ENCODE measurements around the gene MAPK1.
A peak's percentile ranks its signal among the peaks of the same experiment; 100 is the strongest.
"Not testable (repeated sequence)": the region's sequence is repeated elsewhere in the genome, so short reads cannot be mapped to it uniquely, and the experiment has no call there.

MAPK1 gene

DNA sequence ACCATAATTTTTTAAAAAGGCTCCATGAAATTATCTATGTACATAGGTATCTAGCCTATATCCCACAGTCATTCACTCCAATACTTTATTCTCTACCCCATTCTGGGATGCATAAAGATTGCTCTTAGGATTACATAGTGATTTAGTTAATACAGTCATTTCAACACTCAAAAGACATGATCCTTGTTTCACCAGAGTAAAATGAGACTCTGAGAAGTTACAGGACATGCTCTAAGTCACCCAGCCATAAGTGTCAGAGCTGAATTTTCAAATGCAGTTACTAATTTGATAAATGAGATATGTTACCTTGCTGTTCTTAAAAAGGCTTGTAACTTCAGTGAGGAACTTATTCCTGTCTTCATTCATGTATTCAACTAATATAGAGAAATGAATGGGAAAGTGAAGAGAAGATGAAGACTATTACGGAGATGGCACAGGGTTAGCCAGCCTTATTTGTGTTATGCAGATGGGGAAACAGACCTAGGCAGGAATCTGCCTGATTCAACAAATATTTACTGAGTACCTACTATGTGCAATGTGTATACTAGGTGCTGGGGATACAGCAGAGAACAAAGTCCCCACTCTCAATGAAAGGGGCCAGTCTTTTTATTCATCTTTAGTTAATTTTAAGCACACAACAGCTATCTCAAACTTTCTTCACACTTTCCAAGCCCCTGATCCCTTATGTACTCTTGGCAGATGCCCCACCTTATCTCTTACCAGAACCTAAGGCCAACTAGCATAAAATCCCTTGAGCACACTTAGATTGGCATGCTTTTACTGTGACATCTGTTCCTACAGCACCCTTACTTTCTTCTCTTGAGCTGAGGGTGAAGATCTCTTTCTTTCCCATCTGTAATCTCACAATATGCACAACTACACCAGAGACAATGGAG, 21.6 kb downstream of the MAPK1 start:
- DNase-seq (ENCODE audit: low spot score), result no peak

DNA sequence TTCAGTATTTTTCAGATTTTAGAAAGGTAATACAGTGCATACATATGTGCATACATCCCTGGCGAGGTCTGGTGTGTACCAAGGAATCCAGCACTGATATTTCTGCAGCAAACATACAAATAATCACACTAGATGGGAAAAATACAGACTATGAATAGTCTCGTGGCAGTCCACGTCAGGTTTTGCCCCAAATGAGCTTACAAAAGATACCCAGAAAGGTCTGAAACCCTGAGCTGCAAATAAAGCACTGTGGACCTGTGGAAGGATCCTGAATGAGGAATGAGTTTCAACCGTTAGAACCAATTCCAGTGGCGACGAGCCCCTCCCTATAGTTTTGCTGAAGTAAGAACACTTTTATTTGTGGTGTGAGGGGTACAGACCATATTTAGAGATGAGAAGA, 24.5 kb downstream of the MAPK1 start:
- DNase-seq (ENCODE audit: low spot score), result no peak

DNA sequence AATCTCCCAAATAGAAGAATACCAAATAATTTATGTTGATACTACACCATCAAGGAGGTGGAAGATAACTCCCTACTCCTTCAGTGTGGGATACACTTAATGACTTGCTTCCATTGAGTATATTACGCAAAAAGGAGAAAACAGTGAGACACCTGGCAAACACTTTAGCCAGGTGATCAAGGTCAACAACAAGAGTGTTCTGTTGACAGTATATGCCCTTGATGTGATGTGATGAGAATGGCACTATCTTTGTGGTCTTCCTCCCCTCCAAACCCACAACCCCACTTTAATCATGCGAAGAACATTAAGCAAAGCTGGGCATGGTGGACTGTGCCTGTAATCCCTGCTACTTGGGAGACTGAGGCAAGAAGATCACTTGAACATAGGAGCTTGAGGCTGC, 26.0 kb downstream of the MAPK1 start:
- no peak for DNase-seq (ENCODE audit: low spot score)

DNA sequence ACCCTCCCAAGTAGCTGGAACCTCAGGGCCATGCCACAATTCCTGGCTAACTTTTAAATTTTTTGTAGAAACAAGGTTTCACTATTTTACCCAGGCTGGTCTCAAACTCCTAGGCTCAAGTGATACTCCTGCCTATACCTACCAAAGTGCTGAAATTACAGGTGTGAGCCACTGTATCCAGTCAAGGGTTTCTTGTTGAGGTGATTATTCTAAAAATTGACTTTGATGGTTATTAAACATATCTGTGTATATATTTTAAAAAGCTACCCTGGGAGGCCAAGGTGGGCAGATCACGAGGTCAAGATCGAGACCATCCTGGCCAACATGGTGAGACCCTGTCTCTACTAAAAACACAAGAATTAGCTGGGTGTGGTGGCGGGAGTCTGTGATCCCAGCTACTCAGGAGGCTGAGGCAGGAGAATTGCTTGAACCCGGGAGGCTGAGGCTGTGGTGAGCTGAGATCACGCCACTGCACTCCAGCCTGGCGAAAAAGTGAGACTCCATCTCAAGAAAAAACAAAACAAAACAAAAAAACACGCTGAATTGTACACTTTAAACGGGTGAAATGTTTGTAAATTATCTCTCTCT, 27.1 kb downstream of the MAPK1 start:
- no peak for DNase-seq (ENCODE audit: low spot score)

DNA sequence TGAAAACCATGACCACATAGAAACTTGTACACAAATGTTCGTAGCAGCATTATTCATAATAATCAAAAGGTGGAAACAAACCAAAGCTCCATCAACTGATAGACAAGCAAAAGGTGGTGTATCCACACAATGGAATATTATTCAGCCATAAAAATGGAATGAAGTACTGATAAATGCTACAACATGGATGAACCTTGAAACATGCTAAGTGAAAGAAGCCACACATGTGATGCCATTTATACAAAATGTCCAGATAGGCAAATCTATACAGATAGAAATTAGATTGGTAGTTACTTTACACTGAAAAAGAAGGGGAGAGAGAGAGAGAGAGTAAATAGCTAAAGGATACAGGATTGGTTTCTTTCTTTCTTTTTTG, 27.7 kb downstream of the MAPK1 start:
- DNase-seq (ENCODE audit: low spot score), result no peak

DNA sequence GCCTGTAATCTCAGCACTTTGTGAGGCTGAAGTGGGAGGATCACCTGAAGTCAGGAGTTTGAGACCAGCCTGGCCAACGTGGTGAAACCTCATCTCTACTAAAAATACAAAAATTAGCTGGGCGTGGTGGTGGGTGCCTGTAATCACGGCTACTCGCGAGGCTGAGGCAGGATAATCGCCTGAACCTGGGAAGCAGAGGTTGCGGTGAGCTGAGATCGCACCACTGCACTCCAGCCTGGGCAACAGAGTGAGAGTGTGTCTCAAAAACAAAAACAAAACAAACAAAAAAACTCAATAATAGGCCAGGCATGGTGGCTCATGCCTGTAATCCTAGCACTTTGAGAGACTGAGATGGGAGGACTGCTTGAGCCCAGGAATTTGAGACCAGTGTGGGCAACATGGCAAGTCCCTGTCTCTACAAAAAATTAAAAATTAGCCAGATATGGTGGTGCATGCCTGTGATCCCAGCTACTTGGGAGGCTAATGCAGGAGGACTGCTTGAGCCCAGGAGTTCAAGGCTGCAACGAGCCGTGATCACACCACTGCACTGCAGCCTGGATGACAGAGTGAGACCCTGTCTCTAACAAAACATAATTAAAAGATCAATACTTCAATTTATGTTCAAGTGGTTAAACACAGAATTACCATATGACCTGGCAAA, 28.2 kb downstream of the MAPK1 start:
- not testable (repeated sequence) for DNase-seq (ENCODE audit: low spot score)

DNA sequence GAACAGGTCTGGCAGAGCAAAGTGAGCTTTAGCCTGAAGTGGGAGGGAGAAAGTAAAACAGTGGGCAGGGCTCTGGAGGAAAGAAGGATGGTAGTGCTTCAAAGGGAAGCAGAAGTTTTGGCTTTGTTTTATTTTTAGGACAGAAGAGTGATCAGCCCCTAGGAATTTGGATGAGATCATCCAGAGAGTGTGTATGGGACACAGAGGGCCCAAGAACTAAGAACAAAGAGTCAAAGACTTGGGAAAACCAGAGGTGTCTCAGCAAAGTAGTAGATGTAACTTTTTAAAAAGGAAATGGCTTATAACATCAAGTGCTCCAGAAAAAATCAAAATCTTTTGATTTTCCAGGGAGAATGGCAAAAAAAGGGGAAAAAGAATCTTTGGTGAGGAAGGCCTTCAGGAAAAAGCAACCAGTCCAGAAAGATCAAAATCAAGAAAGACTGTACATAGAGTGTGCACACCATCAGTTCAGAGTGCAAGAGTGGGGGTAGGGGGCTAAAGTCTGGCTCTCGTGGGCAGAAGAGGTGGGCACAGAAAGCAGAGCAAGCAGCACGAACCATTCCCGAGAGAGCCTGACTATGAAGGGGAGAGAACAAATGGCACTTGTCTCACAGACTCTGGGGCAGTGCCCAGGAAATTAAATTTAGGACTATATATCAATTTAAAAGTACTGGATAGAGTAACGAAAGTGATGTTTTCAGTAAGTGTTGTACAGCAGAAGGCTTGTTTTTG, 30.0 kb downstream of the MAPK1 start:
- no peak for DNase-seq (ENCODE audit: low spot score)

DNA sequence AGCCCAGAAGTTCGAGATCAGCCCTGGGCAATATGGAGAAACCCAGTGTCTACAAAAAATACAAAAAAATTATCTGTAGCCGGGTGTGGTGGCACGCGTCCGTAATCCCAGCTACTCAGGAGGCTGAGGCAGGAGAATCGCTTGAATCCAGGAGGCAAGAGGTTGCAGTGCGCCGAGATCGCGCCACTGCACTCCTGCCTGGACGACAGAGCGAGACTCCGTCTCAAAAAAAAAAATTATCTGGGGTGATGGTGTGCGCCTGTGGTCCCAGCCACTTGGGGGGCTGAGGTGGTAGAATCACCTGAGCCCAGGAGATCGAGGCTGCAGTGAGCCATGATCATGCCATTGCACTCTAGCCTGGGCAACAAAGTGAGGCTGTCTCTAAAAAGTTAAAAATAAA, 31.0 kb downstream of the MAPK1 start:
- not testable (repeated sequence) for DNase-seq (ENCODE audit: low spot score)

DNA sequence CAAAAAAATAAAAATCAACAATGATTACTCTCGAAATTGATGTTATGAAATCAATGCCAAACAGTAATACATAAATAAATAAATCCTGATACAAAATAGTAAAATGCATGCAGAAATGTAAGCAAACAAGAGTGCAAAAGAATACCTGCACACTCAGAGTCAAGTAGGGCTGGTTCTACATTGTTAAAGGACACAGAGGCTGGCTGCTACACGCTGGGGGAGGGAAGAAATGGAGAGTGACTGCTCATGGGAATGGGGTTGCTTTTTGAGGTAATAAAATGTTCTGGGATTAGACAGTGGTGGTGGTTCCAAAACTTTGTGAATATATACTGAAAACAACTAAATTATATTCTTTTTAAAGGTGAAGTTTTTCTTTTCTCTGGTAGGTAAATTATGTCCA, 32.1 kb downstream of the MAPK1 start:
- no peak for DNase-seq (ENCODE audit: low spot score)

DNA sequence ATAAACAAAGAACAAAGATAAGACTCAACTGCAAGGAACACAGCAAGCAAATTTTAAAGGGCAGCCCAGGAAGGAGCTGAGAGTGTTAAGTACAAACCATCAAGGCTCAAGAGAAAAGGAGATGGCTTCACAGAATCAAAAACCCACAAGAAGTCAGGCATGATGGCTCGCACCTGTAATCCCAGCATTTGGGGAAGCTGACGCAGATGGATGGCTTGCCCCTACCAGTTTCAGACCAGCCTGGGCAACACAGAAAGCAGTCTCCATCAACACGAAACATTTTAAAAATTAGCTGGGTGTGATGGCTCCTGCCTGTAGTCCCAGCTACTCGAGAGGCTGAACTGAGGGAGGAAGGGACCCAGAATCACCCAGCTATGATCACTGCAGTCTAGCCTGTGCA, 32.6 kb downstream of the MAPK1 start:
- DNase-seq (ENCODE audit: low spot score), result no peak

DNA sequence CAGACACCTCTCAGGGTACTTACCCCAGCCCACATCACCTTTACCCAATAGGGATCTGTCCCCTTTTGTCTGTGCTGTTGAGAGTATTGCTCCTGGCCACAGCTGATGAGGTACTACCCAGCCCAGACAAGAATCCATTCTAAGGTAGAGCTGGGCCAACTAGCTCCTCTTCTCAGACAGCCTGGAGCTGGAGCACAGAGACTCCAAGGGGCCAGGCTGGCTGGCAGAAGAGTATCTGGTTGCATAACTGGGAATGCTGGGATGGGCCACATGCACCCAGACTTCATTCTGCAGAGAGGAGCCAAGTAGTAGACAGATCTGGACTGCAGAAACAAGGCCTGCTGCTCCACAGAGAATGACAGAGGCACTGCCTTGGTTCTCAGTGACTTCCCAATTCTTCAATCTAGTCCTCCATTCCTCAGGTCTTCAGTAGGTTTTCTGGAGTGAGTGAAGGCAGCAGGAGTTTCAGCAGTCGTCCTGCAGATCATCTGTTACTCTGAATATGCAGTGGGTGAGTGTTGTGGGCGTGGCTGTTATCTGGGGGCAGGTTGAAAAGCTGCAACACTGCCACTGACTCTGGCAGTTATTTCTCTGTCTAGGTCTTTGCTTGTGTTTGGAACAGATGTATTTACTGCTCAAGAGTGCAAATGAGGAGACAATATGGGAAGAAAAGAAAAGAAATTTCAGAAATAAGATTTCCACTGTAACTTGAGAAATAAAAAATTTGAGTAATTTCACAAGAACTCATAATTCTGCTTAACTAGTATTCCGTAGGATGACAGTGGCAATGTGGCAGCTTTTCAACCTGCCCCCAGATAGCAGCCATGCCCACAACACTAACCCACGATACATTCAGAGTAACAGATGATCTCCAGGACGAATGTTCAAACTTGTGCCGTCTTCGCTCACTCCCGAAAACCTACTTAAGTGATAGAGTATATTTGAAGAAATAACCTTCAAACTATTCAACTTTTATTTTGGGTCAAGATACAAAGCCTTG, 34.9 kb downstream of the MAPK1 start:
- DNase-seq (ENCODE audit: low spot score), result peak; percentile 57

DNA sequence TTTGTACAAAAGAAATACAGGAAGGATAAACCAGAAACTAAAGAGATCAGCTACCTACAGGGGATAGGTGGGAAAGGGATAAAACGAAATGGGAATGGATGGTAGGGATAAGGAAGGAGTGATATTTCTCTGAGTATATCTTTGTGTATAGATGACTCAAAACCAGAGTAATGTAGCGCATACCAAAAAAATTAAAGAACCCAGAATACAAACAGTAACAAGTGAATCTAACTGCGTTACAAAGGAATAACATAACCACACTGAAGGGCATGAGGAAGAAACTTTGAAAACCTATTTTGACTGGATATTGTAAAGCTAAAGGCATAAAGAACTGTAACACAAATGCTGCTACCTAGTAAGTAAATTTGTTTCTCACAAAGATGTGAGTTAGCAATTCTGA, 37.9 kb downstream of the MAPK1 start:
- no peak for DNase-seq (ENCODE audit: low spot score)

DNA sequence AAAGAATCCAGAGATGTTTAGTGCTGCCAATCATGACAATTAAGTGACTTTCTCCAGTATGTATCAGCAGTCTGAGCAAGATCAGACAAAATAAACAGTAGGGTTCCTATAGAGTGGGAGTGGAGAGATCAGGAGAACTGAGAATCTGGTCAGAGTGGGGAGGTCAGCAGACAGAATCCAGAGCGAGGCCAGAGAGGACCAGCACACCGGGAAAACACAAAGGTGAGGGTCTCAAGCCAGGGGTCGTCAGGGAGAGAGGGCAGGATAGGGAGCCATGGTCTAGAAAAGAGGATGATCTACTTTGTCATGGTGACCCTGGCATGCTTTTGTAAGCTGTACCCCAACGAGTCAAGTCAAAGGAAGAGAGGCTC, 39.2 kb downstream of the MAPK1 start:
- DNase-seq (ENCODE audit: low spot score), result no peak

DNA sequence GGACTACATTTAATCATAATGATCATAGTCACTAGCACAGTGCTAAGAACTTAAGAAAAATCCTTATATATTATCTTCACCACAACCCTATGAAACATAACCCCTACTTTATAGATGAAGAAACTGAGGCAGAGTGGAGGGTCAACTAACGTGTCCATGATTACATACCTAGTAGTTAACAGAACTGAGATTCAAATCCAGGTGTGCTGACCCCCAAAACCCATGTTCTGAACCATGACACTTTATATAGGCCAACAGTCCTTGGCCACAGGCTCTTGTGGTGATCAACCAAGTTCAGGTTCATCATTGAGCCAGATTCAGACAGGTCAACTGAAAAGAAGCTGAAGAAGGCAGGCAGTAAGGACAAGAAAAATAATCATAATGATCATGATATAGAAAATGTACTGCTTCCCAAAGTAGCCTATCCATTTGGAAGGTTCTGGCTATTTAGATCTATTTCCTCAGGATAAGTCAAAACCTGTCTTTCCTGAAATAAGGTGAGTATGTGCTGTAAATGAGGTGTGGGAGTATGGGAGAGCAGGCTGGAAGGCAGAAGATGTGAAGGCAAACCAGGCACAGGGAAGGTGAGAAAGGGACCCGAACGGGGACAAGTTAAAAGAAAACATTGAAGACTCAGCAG, 39.7 kb downstream of the MAPK1 start:
- no peak for DNase-seq (ENCODE audit: low spot score)

DNA sequence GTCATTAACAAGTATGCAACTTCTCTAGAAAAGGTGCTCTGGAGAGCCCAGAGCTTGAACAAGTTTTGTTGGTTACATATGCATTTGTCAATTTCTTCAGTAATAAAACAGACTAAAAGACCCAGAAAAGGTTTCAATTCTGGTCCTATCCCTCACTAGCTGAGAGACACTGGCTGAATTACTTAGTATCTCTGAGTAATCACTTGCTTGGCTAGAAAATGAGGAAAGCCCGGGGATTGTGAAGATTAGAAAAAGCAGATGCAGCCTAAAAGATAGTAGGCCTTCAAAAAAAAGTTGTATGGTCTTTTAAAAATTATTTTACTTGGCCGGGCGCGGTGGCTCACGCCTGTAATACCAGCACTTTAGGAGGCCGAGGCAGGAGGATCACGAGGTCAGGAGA, 41.2 kb downstream of the MAPK1 start:
- DNase-seq (ENCODE audit: low spot score), result no peak

DNA sequence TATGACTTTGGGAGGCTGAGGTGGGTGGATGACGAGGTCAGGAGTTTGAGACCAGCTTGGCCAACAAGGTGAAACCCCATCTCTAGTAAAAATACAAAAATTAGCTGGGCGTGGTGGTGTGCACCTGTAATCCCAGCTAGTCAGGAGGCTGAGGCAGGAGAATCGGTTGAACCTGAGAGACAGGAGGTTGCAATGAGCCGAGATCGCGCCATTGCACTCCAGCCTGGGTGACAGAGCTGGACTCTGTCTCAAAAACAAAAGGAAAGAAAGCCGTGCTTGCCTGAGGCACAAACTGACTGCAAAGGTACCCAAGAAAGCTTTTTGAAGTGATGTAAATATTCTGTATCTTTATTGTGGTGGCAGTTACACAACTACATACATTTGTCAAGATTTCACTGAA, 42.5 kb downstream of the MAPK1 start:
- not testable (repeated sequence) for DNase-seq (ENCODE audit: low spot score)

DNA sequence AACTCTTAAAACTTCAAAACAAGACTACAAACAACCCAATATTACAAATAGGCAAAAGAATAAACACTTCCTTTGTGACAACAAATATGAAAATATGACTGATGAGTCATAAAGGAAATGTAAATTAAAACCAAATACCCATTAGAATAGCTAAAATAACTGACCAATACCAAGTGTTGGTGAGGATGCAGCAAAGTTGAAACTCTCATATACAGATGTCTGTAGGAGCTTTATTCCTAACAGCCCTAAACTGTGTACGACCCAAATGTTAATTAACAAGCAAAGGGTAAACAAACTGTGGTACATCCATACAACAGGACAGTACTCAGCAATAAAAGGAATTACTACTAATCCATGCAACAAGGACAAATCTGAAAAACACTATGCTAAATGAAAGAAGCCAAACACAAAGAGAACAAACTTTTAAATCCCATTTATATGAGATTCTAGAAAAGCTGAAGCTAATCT, 43.0 kb downstream of the MAPK1 start:
- DNase-seq (ENCODE audit: low spot score), result no peak

DNA sequence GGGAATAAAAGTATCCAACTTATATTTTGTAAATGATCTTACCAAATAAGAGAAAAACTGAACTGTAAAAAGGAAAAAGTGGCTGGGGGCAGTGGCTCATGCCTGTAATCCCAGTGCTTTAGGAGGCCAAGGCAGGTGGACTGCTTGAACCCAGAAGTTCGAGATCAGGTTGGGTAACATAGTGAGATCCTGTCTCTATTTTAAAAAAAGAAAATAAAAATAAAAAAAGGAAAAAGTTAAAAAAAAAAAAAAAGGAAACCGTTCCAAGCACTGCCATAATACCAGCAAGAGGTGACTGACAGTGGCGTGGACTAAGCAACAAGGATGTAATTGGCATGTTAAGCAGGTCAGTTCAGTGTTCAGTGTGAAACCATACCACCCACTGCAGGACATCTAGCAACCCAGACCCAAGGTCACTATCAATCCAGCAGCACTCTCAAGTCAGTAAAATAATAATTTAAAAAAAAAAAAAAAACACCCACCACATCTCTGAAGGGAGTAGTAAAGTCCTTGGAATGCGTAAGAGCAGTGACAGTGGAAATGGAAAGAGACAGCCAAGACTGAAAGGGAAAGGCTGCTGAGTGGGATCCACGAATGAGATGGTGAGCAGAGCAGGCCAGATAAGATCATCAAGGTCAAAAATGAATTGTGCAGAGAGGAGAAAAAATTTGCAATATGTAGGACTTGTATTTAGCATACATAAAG, 43.6 kb downstream of the MAPK1 start:
- DNase-seq (ENCODE audit: low spot score), result no peak

DNA sequence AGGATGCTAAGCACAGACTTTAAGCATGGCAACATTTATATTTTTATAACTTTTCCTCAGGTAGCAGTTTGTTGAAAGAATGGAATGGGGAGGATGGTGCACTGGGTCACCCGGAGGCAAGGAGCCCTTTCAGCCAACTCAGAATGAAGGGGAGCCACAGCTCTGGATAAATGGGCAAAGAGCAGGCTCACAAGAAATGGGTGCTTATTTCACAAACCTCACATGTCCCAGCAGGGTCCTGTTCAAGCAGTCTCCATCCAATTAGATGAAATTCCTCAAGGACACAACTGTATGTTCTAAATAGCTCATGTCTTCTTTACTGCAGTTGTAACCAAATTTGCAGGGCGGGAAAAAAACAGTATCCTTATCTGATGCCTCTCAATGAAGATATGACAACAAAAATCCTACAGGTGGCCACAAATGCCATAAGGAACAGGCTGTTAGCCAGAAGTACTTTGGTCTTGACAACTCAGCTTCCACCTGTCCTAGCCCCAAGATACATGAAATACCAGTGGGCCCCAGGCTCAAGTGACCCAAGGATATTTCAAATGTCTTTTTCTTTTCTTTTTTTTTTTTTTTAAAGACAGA, 48.2 kb downstream of the MAPK1 start:
- DNase-seq (ENCODE audit: low spot score), result no peak

All from hematopoietic multipotent progenitor cell treated with erythropoietin and hydrocortisone succinate and interleukin-3 and kit ligand, for 15 days (in vitro differentiated cells).